ENCODE measurements around the gene CD1C.

GRCh38 chr1:158311066-158311465 is 21.3 kb downstream of the CD1C start:
- TF ChIP-seq JUN (IDR thresholded peaks at IDR 0.05): no peak
- TF ChIP-seq RFX5 (IDR thresholded peaks at IDR 0.05): no peak
- no peak for TF ChIP-seq CTCF (IDR thresholded peaks at IDR 0.05)
- no peak for TF ChIP-seq HDAC2 (IDR thresholded peaks at IDR 0.05)

All from A549 (cell line).